Measurements from ENCODE around the gene RNF187.
"Not testable (repeated sequence)": the region's sequence is repeated elsewhere in the genome, so short reads cannot be mapped to it uniquely, and the experiment has no call there.

The RNF187 gene

DNA sequence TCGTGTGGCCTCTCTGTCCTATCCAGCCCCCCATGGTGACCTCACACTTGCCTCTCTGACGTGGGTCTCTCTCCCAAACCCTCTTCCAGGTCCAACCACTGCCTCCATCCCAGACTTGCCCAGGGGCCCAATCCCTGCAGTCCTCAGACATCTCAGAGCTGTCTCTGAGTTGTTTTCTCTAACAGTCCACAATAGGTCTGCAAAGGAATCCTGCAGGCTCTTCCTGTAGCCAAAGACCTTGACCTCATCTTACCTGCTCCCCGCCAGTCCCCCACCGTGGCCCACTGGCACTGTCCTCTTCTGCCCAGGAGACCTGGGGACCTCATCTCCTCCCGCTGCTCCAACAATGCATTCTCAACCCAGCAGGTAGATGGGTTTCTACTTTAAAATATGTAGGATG, 10.0 kb downstream of the RNF187 start:
- TF ChIP-seq, protein P1, sequence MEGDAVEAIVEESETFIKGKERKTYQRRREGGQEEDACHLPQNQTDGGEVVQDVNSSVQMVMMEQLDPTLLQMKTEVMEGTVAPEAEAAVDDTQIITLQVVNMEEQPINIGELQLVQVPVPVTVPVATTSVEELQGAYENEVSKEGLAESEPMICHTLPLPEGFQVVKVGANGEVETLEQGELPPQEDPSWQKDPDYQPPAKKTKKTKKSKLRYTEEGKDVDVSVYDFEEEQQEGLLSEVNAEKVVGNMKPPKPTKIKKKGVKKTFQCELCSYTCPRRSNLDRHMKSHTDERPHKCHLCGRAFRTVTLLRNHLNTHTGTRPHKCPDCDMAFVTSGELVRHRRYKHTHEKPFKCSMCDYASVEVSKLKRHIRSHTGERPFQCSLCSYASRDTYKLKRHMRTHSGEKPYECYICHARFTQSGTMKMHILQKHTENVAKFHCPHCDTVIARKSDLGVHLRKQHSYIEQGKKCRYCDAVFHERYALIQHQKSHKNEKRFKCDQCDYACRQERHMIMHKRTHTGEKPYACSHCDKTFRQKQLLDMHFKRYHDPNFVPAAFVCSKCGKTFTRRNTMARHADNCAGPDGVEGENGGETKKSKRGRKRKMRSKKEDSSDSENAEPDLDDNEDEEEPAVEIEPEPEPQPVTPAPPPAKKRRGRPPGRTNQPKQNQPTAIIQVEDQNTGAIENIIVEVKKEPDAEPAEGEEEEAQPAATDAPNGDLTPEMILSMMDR (IDR thresholded peaks at IDR 0.05; ENCODE audit: low read depth, low read length, missing control alignments) = no peak
- in situ Hi-C loops (cut with HindIII; ENCODE audit: low sequenced_read_pairs) = no loop called here
- DNase-seq (ENCODE audit: low read depth) = no peak
- H3K4me3 ChIP-seq (ENCODE audit: low read depth, low read length) = no peak overlapping the region

DNA sequence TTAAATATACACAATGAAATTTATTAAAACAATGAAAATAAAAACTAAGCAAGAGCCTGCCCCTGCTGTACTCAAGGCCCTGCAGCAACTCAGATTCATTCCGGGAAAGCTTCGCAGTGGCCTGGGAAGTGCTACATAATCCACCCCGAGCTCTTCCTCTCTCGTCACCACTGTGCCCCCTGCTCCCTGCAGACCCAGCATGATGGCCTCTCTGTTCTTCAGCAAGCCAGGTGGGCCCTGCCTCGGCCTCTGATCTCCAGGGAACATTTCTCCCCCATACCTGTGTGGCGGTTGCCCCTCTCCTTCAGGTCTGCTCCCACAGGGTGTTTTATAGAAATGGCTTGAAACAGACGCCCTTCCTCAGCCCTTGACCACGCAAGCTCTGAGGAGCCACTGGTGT, 10.6 kb downstream of the RNF187 start:
- in situ Hi-C loops (cut with HindIII; ENCODE audit: low sequenced_read_pairs) = no loop called here

DNA sequence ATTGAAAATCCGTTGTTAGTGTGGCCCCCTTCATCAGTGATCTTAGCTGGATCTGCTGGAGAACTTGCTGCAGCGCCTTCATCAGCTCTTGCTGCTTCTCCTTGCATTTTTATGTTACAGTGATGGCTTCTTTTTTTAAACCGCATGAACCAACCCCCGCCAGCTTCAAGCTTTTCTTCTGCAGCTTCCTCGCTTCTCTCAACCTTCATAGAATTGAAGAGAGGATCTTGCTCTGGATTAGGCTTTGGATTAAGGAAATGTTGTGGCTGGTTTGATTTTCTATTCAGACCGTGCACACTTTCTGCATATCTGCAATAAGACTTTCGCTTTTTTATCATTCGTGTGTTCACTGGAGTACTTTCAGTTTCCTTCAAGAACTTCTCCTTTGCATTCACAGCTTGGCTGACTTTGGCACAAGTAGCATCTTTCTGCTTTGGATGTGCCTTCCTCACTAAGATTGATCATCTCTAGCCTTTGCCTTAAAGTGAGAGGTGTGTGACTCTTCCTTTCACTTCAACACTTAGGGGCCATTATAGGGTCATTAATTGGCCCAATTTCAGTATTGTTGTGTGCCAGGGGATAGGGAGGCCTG, 13.1 kb downstream of the RNF187 start:
- no peak for DNase-seq (ENCODE audit: low read depth)
- in situ Hi-C loops (cut with HindIII; ENCODE audit: low sequenced_read_pairs) = no loop called here
- TF ChIP-seq, protein P1 (IDR thresholded peaks at IDR 0.05; ENCODE audit: low read depth, low read length, missing control alignments) = no peak
- H3K4me3 ChIP-seq (ENCODE audit: low read depth, low read length) = no peak overlapping the region

More for the DNA sequence above, 10.6 kb downstream of the RNF187 start:
- H3K4me3 ChIP-seq (ENCODE audit: low read depth, low read length) = no peak overlapping the region
- no peak for DNase-seq (ENCODE audit: low read depth)
- TF ChIP-seq, protein P1 (IDR thresholded peaks at IDR 0.05; ENCODE audit: low read depth, low read length, missing control alignments) = no peak

- in situ Hi-C loops (cut with HindIII; ENCODE audit: low sequenced_read_pairs) = no loop called here
- peak overlapping the region; percentile 11 for H3K4me3 ChIP-seq (ENCODE audit: low read depth, low read length)
- TF ChIP-seq, protein P1 (IDR thresholded peaks at IDR 0.05; ENCODE audit: low read depth, low read length, missing control alignments) = peak; percentile 97
- peak; percentile 75 for DNase-seq (ENCODE audit: low read depth)
Observed at GRCh38 chr1:228500901-228501871, 14.0 kb downstream of the RNF187 start.

- TF ChIP-seq, protein P1 (IDR thresholded peaks at IDR 0.05; ENCODE audit: low read depth, low read length, missing control alignments) = no peak
- in situ Hi-C loops (cut with HindIII; ENCODE audit: low sequenced_read_pairs) = no loop called here
Observed at GRCh38 chr1:228502522-228502921, 15.3 kb downstream of the RNF187 start.

DNA sequence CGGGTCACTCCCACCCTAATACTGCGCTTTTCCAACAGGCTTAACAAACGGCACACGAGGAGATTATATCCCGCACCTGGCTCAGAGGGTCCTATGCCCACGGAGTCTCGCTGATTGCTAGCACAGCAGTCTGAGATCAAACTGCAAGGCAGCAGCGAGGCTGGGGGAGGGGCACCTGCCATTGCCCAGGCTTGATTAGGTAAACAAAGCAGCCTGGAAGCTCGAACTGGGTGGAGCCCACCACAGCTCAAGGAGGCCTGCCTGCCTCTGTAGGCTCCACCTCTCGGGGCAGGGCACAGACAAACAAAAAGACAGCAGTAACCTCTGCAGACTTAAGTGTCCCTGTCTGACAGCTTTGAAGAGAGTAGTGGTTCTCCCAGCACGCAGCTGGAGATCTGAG, 18.8 kb downstream of the RNF187 start:
- in situ Hi-C loops (cut with HindIII; ENCODE audit: low sequenced_read_pairs) = not testable (repeated sequence)

More at GRCh38 chr1:228502522-228502921, 15.3 kb downstream of the RNF187 start:
- DNase-seq (ENCODE audit: low read depth) = no peak
- no peak overlapping the region for H3K4me3 ChIP-seq (ENCODE audit: low read depth, low read length)

More for the DNA sequence above, 18.8 kb downstream of the RNF187 start:
- not testable (repeated sequence) for H3K4me3 ChIP-seq (ENCODE audit: low read depth, low read length); DNase-seq (ENCODE audit: low read depth)
